Osteoblast (primary cell): ENCODE results near the gene WNT7B. TPM values are rescaled to one million over a fixed set of nuclear protein-coding genes. Genes with fewer than 3 reads are reported as not detected.
"Not testable (repeated sequence)": the region's sequence is repeated elsewhere in the genome, so short reads cannot be mapped to it uniquely, and the experiment has no call there.

Experiments used
- DNase-seq: peaks from one replicate; pipeline ENCODE4 v3.0.0; 2011; ENCODE audit warnings: low spot score, mixed read lengths; ENCODE audit not compliant: insufficient read length; ENCODE audit errors: missing footprints
- H2AFZ ChIP-seq: 2 replicates; pipeline ENCODE4 v1.6.0; 2011; ENCODE audit warnings: mild to moderate bottlenecking, low read length
- H3K27ac ChIP-seq: 2 replicates; pipeline ENCODE4 v1.5.1; 2011; ENCODE audit warnings: mild to moderate bottlenecking, low read depth, low read length, moderate library complexity
- H3K27me3 ChIP-seq: 2 replicates; pipeline ENCODE4 v1.6.0; 2012; ENCODE audit warnings: mild to moderate bottlenecking, control low read depth, inconsistent platforms, low read length, moderate library complexity; ENCODE audit not compliant: insufficient read depth
- H3K36me3 ChIP-seq: 2 replicates; pipeline ENCODE4 v1.5.1; 2011; ENCODE audit warnings: mild to moderate bottlenecking, low read length, control low read depth, moderate library complexity; ENCODE audit not compliant: insufficient read depth
- H3K4me1 ChIP-seq: 2 replicates; pipeline ENCODE4 v1.5.1; 2011; ENCODE audit warnings: mild to moderate bottlenecking, low read length, control low read depth, moderate library complexity; ENCODE audit not compliant: insufficient read depth
- H3K4me2 ChIP-seq: 2 replicates; pipeline ENCODE4 v1.6.0; 2011; ENCODE audit warnings: mild to moderate bottlenecking, low read length; ENCODE audit not compliant: insufficient read depth
- H3K4me3 ChIP-seq: fragments of 200-600 bp; sonication (generic); 3 replicates; pipeline ENCODE4 v1.5.1; 2012; ENCODE audit warnings: mild to moderate bottlenecking, low read length, inconsistent platforms; ENCODE audit not compliant: insufficient read depth
- H3K79me2 ChIP-seq: 2 replicates; pipeline ENCODE4 v1.6.0; 2012; ENCODE audit warnings: mild to moderate bottlenecking, low read length, control low read depth, inconsistent platforms; ENCODE audit not compliant: insufficient read depth
- H3K9me3 ChIP-seq: 2 replicates; pipeline ENCODE4 v1.5.1; 2011; ENCODE audit warnings: low read depth, low read length, control low read depth
- H4K20me1 ChIP-seq: 2 replicates; pipeline ENCODE4 v1.6.0; 2012; ENCODE audit warnings: mild to moderate bottlenecking, low read length, control low read depth; ENCODE audit not compliant: insufficient read depth
- CTCF ChIP-seq: IDR thresholded peaks from 2 replicates; pipeline ENCODE4 v1.5.1; 2011; ENCODE audit warnings: mild to moderate bottlenecking, low read depth, low read length, moderate library complexity; ENCODE audit errors: extremely low read depth
- total RNA-seq: library from RNA; depleted of rRNA; stranded (reverse); fragments of >200 nt; gene quantifications from 2 replicates; pipeline ENCODE4 v1.2.3, GENCODE V29; 2012

WNT7B gene
- total RNA-seq, 1 donor: not detected

GRCh38 chr22:46008291-46008690 is 31.3 kb upstream of the WNT7B start:
- Histone ChIP-seq H3K4me2 (peak overlapping the region; percentile 76), H3K27me3 (no peaks in the 10 kb centered on the region), H3K4me1 (peaks cover 54% of the 10 kb centered on the region), H3K79me2 (peaks cover 46% of the 10 kb centered on the region), H3K36me3 (no peaks in the 10 kb centered on the region), H4K20me1 (no peaks in the 10 kb centered on the region), H3K9me3 (peaks cover 4% of the 10 kb centered on the region), H3K27ac (peak overlapping the region; percentile 98), H3K4me3 (peak overlapping the region; percentile 62), H2AFZ (no peak overlapping the region)
- TF ChIP-seq CTCF: no peak
- peak; percentile 77 for DNase-seq

GRCh38 chr22:46007848-46008261 is 30.9 kb upstream of the WNT7B start:
- H3K4me1 ChIP-seq: peaks cover 54% of the 10 kb centered on the region

DNA sequence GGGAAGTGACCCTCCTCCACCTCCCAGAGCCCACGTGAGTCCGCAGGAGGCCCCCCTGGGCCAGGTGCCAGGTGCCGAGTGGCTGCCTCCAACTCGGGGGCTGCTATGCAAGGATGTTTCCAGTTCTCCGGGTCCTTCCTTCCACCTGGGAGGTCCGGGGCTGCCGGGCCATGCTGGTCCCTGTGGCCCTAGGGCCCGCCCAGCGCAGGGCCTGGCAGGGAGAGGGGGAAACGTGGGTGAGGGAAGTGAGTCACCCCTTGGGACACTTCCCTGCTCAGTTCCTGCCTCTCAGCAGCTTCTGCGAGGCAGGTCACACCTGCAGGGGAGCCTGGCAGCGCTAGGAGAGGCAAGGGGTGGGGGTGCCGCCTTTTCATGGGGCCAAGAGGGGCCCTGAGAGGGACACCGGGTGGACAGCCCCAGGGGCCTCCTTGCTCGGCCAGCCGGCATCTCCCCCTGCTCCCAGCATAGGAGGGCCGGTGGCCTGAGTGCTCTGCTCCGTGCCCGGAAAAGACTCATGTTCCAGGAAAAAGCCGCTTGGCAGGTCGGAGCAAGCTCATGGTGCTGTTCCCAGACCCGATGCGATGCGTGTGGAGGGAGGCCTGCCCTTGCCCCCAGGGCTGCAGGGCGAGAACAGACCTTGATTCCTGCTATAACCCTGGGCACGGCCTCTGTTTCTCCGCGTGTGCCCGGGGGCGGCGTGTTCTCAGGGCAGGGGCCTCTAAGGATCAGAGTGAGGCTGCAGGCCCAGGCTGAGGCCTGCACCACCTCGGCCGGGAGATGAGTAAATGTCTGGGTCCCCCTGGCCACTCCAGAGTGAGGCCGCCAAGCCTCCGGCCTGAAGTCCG is 30.3 kb upstream of the WNT7B start:
- Histone ChIP-seq H3K4me1 (peaks cover 53% of the 10 kb centered on the region), H3K79me2 (peaks cover 35% of the 10 kb centered on the region), H3K4me2 (peak overlapping the region; percentile 76), H3K27me3 (no peaks in the 10 kb centered on the region), H3K36me3 (no peaks in the 10 kb centered on the region), H3K9me3 (peaks cover 4% of the 10 kb centered on the region), H4K20me1 (no peaks in the 10 kb centered on the region), H2AFZ (peak overlapping the region; percentile 69), H3K4me3 (peak overlapping the region; percentile 62), H3K27ac (peak overlapping the region; percentile 98)
- peak; percentile 97 for DNase-seq
- TF ChIP-seq CTCF: no peak

More at GRCh38 chr22:46007848-46008261, 30.9 kb upstream of the WNT7B start:
- Histone ChIP-seq H3K27me3 (no peaks in the 10 kb centered on the region), H3K4me3 (peak overlapping the region; percentile 62), H3K4me2 (peak overlapping the region; percentile 76), H3K9me3 (peaks cover 4% of the 10 kb centered on the region), H3K27ac (peak overlapping the region; percentile 98), H3K79me2 (peaks cover 41% of the 10 kb centered on the region), H3K36me3 (no peaks in the 10 kb centered on the region), H4K20me1 (no peaks in the 10 kb centered on the region), H2AFZ (peak overlapping the region; percentile 69)
- TF ChIP-seq CTCF: no peak
- DNase-seq: peak; percentile 99

- no peaks in the 10 kb centered on the region for H3K36me3 ChIP-seq
- peaks cover 32% of the 10 kb centered on the region for H3K79me2 ChIP-seq
- peak overlapping the region; percentile 69 for H2AFZ ChIP-seq
- peak; percentile 99 for DNase-seq
- H3K9me3 ChIP-seq: peaks cover 4% of the 10 kb centered on the region
- H3K4me2 ChIP-seq: peak overlapping the region; percentile 76
- H3K4me3 ChIP-seq: peak overlapping the region; percentile 62
- no peaks in the 10 kb centered on the region for H4K20me1 ChIP-seq
- H3K27ac ChIP-seq: peak overlapping the region; percentile 98
- peak; percentile 93 for TF ChIP-seq CTCF
- peaks cover 46% of the 10 kb centered on the region for H3K4me1 ChIP-seq
- H3K27me3 ChIP-seq: no peaks in the 10 kb centered on the region
Observed at GRCh38 chr22:46006379-46007002, 29.5 kb upstream of the WNT7B start.

- not testable (repeated sequence) for H3K4me3 ChIP-seq, H3K27me3 ChIP-seq, H3K36me3 ChIP-seq, H2AFZ ChIP-seq, H3K9me3 ChIP-seq, H3K4me2 ChIP-seq, H4K20me1 ChIP-seq, H3K27ac ChIP-seq
- Histone ChIP-seq H3K4me1 (peaks cover 40% of the 10 kb centered on the region), H3K79me2 (peaks cover 26% of the 10 kb centered on the region)
- peak; percentile 44 for DNase-seq
Observed at GRCh38 chr22:46005116-46005705, 28.2 kb upstream of the WNT7B start.
